ENCODE measurements around the gene PSME3IP1. TPM values are rescaled to one million over a fixed set of nuclear protein-coding genes. Genes with fewer than 3 reads are reported as not detected.
A peak's percentile ranks its signal among the peaks of the same experiment; 100 is the strongest.

PSME3IP1 gene
- total and polyA plus RNA-seq, 12 donors = 49.6 to 66.8 (median 61.4) TPM

GRCh38 chr16:57125969-57126368 is 59.9 kb downstream of the PSME3IP1 start:
- intact Hi-C loops (cut with DNase I) = no loop called here
- H3K27ac ChIP-seq = no peak overlapping the region
- no peaks in the 10 kb centered on the region for H3K27me3 ChIP-seq
- ATAC-seq = no peak
- H3K36me3 ChIP-seq = peaks cover 0 to 83% (median 9%) of the 10 kb centered on the region in 9 donors
- H3K9me3 ChIP-seq = no peaks in the 10 kb centered on the region
- DNase-seq = no peak
- TF ChIP-seq, protein P1, sequence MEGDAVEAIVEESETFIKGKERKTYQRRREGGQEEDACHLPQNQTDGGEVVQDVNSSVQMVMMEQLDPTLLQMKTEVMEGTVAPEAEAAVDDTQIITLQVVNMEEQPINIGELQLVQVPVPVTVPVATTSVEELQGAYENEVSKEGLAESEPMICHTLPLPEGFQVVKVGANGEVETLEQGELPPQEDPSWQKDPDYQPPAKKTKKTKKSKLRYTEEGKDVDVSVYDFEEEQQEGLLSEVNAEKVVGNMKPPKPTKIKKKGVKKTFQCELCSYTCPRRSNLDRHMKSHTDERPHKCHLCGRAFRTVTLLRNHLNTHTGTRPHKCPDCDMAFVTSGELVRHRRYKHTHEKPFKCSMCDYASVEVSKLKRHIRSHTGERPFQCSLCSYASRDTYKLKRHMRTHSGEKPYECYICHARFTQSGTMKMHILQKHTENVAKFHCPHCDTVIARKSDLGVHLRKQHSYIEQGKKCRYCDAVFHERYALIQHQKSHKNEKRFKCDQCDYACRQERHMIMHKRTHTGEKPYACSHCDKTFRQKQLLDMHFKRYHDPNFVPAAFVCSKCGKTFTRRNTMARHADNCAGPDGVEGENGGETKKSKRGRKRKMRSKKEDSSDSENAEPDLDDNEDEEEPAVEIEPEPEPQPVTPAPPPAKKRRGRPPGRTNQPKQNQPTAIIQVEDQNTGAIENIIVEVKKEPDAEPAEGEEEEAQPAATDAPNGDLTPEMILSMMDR (IDR thresholded peaks at IDR 0.05) = no peak
- H3K4me1 ChIP-seq = peaks cover 0 to 11% (median 0%) of the 10 kb centered on the region in 9 donors
- WGBS, 2 donors = 96 to 99% methylated on average over 4 of the region's 4 CpGs
- no peak overlapping the region for H3K4me3 ChIP-seq

DNA sequence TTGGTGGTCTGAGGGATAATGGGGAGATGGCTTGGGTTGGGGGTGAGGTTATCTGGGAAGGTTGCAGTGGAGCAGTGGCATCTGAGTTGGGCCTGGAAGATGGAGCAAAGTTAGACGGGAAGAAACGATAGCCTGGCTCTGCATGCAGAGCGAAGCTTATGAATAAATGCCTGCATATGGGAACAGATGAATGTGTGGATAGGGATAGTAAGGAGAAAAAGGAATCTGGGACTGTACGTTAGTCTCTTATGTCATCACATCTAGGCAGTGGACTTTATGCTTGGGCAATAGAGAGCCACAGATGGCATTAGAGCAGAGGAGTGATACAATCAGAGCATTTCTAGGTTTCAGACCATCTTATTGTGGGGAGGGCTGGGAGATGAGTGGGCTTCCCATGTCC is 60.5 kb downstream of the PSME3IP1 start:
- ATAC-seq = no peak
- TF ChIP-seq, protein P1 (IDR thresholded peaks at IDR 0.05) = no peak

DNA sequence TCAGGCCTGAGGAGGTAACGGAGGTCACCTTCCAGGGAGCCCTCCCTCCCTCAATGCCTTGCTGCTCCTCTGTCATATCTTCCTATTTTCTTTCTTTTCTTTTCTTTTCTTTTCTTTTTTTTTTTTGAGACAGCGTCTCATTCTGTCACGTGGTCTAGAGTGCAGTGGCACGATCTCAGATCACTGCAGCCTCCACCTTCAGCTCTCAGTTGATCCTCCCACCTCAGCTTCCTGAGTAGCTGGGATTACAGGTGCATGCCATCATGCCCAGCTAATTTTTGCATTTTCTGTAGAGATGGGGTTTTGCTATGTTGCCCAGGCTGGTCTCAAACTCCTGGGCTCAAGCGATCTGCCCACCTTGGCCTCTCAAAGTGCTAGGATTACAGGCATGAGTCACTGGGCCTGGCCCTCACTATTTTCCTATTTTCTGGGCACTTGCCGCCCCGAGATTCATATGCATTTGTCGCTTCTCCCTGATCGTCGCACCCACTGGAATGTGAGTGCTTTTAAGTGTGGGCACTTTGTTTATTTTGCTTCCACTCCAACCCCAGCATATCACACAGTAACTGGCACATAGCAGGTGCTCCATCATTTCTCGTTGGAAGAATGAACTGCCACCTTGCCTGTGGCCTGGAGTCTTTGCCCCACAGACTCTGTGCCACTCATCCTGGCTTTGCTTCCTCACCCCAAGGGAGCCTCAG is 61.7 kb downstream of the PSME3IP1 start:
- Histone ChIP-seq H3K27me3 (no peaks in the 10 kb centered on the region), H3K27ac (peak overlapping the region in 1 of 10 donors; percentile 8), H3K4me3 (no peak overlapping the region), H3K4me1 (peaks cover 0 to 11% (median 0%) of the 10 kb centered on the region in 9 donors), H3K36me3 (peaks cover 0 to 96% (median 10%) of the 10 kb centered on the region in 9 donors), H3K9me3 (no peaks in the 10 kb centered on the region)
- TF ChIP-seq, protein P1 (IDR thresholded peaks at IDR 0.05) = no peak
- DNase-seq = no peak
- 85 to 88% methylated on average over 11 of the region's 11 CpGs for WGBS, 2 donors
- no peak for ATAC-seq
- intact Hi-C loops (cut with DNase I) = no loop called here

More for the DNA sequence above, 60.5 kb downstream of the PSME3IP1 start:
- H3K36me3 ChIP-seq = peaks cover 0 to 89% (median 9%) of the 10 kb centered on the region in 9 donors
- no peak overlapping the region for H3K27ac ChIP-seq
- intact Hi-C loops (cut with DNase I) = no loop called here
- peaks cover 0 to 11% (median 0%) of the 10 kb centered on the region in 9 donors for H3K4me1 ChIP-seq
- 96 to 98% methylated on average over 4 of the region's 4 CpGs for WGBS, 2 donors
- no peaks in the 10 kb centered on the region for H3K27me3 ChIP-seq
- no peak for DNase-seq
- H3K9me3 ChIP-seq = no peaks in the 10 kb centered on the region
- no peak overlapping the region for H3K4me3 ChIP-seq

DNA sequence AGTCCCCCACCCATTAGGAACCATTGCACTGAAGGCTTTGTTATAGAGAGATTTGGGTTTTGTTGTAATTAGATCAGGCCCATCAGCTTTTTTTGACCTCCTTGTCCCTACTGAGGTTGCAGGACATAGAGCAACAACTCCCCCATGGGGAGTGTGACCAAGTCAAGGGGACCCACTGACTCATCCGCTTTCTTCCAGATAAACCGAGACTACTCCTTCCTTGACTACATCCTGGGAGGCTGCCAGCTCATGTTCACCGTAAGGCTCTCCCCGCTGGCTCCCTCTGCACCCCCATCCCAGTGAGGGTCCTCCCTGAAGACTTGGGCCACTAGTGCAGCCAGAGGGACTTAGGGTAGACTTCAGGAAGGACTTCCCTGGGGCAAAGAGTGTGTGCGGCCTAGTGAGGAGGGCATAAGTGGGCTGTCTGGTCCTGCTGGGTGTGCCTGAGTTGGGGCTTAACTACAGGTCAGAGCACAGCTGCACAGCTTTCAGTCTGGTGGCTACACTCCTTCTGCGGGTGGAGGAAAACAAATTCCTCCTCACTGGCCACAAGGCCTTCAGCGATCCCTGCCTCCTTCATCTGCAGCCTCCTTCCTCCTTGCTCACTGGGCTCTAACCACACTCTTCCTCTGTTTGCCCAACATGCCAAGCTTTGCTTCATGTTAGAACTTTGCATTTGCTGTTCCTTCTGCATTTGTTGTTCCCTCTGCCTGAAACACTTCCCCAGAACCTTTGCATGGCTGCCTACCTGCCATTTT is 62.4 kb downstream of the PSME3IP1 start:
- no peak for ATAC-seq
- DNase-seq = no peak
- Histone ChIP-seq H3K36me3 (peaks cover 0 to 95% (median 12%) of the 10 kb centered on the region in 9 donors), H3K27me3 (no peaks in the 10 kb centered on the region), H3K4me3 (no peak overlapping the region), H3K9me3 (no peaks in the 10 kb centered on the region), H3K4me1 (peaks cover 0 to 11% (median 0%) of the 10 kb centered on the region in 9 donors), H3K27ac (peak overlapping the region in 1 of 10 donors; percentile 8)
- intact Hi-C loops (cut with DNase I) = no loop called here
- 87 to 90% methylated on average over 7 of the region's 7 CpGs for WGBS, 2 donors
- TF ChIP-seq, protein P1 (IDR thresholded peaks at IDR 0.05) = no peak
